Pancreas (tissue), 10 donors: ENCODE data around the gene SMCHD1. TPM values are rescaled to one million over a fixed set of nuclear protein-coding genes. Genes with fewer than 3 reads are reported as not detected.

Experiments used
- ATAC-seq, 4 donors: fragments of 200-7000 bp; cut with Tn5 transposase; one replicate each; pipeline versions ENCODE4 v1.8.0 to v1.9.1; 2020; ENCODE audit warnings: mild to moderate bottlenecking in 4 of 4, moderate library complexity in 4 of 4
- DNase-seq, 6 donors: peaks; one replicate each; pipeline ENCODE4 v3.0.0-alpha.2; 2020
- FAIRE-seq: peaks from 2 replicates; lab custom pipeline; 2012; peaks lifted over from hg19 to GRCh38; lab: Jason Lieb, UNC
- H3K27ac ChIP-seq, 4 donors: fragments of 200-600 bp; sonication (generic); 1 replicate in 3 of 4; 2 replicates in 1 of 4; pipeline versions ENCODE4 v1.5.0 to v1.8.0; 2020
- H3K27me3 ChIP-seq, 4 donors: fragments of 200-600 bp; one replicate each; pipeline ENCODE4 v1.8.0; 2021
- H3K36me3 ChIP-seq, 3 donors: fragments of 200-600 bp; sonication (generic) in 1 of 3; one replicate each; pipeline versions ENCODE4 v1.5.0 to v1.8.0; 2020 to 2021
- H3K4me1 ChIP-seq, 3 donors: fragments of 200-600 bp; one replicate each; pipeline ENCODE4 v1.8.0; 2021
- H3K4me3 ChIP-seq, 4 donors: fragments of 200-600 bp; sonication (generic) in 2 of 4; one replicate each; pipeline versions ENCODE4 v1.5.0 to v1.8.0; 2020 to 2021
- H3K9me3 ChIP-seq, 4 donors: fragments of 200-600 bp; one replicate each; pipeline ENCODE4 v1.8.0; 2021
- WGBS, 2 donors: extraction: QIAGEN DNeasy Blood & Tissue Kit; methylation state at CpG; one replicate each; pipeline ENCODE4 v1.1.7; 2013; 5-methylcytosine and 5-hydroxymethylcytosine counted together
- intact Hi-C, 3 donors: fragments of 100-400 bp; cut with DNase I; formaldehyde crosslinking; loops; one replicate each; pipeline versions ENCODE4 v1.11.1 to v1.14.2; 2022
- polyA plus RNA-seq, 2 donors: library from polyadenylated mRNA; stranded (reverse); fragments of 200-250 nt; gene quantifications; one replicate each; pipeline ENCODE4 v1.2.3, GENCODE V29; 2013
- total RNA-seq, 6 donors: library from RNA; stranded (reverse); fragmentation: NEBNext Ultra II Directional in 4 of 6; extraction: Animal tissue kit (Norgen Biotek cat#: 25700) in 4 of 6; gene quantifications; one replicate each; pipeline versions ENCODE4 v1.2.1 to v1.2.4, GENCODE V29; 2021 to 2023
- TF ChIP-seq, protein P1 (sequence below), 4 donors: fragments of 200-600 bp; sonication (generic) in 3 of 4; IDR thresholded peaks; one replicate each; pipeline versions ENCODE4 v1.5.0 to v1.8.0; 2021; ENCODE audit warnings: antibody characterized with exemption in 4 of 4
- donor health status: healthy with polysubstance abuse.
- donor health status: DM: no; HTN: no; CAD: no; lungs with moderate emphysema.
- donor health status: DM: no; HTN: no; CAD: no.
- donor health status: control.
- donor health status: control.
- donor health status: Bipolar disorder and iron deficiency.
- donor health status: DM: yes; HTN: yes; CAD: no.
- donor health status: DM: no; HTN: no; CAD: no.
- donor health status: DM: no; HTN: no; CAD: no.
- donor health status: DM: yes; HTN: yes; CAD: no.

SMCHD1 gene
- total and polyA plus RNA-seq, 8 donors, result 6.6 to 32.7 (median 25.2) TPM

- ATAC-seq (no peak), FAIRE-seq (no peak), DNase-seq (no peak)
- Histone ChIP-seq H3K4me1 (no peaks in the 10 kb centered on the region), H3K27me3 (no peaks in the 10 kb centered on the region), H3K9me3 (no peaks in the 10 kb centered on the region), H3K27ac (no peak overlapping the region), H3K36me3 (no peaks in the 10 kb centered on the region), H3K4me3 (no peak overlapping the region)
- intact Hi-C loops, result no loop called here
- TF ChIP-seq, protein P1, sequence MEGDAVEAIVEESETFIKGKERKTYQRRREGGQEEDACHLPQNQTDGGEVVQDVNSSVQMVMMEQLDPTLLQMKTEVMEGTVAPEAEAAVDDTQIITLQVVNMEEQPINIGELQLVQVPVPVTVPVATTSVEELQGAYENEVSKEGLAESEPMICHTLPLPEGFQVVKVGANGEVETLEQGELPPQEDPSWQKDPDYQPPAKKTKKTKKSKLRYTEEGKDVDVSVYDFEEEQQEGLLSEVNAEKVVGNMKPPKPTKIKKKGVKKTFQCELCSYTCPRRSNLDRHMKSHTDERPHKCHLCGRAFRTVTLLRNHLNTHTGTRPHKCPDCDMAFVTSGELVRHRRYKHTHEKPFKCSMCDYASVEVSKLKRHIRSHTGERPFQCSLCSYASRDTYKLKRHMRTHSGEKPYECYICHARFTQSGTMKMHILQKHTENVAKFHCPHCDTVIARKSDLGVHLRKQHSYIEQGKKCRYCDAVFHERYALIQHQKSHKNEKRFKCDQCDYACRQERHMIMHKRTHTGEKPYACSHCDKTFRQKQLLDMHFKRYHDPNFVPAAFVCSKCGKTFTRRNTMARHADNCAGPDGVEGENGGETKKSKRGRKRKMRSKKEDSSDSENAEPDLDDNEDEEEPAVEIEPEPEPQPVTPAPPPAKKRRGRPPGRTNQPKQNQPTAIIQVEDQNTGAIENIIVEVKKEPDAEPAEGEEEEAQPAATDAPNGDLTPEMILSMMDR (IDR thresholded peaks at IDR 0.05), result no peak
- WGBS, 2 donors, result 79 to 85% methylated on average over 1 of the region's 1 CpG
Observed at GRCh38 chr18:2651981-2652380, 3.5 kb upstream of the SMCHD1 start.

GRCh38 chr18:2653467-2653866, 2.1 kb upstream of the SMCHD1 start:
- DNase-seq (no peak), ATAC-seq (no peak), FAIRE-seq (no peak)
- no peaks in the 10 kb centered on the region for H3K9me3 ChIP-seq
- intact Hi-C loops, result no loop called here
- no peak overlapping the region for H3K4me3 ChIP-seq
- no peak overlapping the region for H3K27ac ChIP-seq
- peaks cover 0 to 5% (median 0%) of the 10 kb centered on the region in 3 donors for H3K4me1 ChIP-seq
- no peaks in the 10 kb centered on the region for H3K27me3 ChIP-seq
- TF ChIP-seq, protein P1 (IDR thresholded peaks at IDR 0.05), result no peak
- H3K36me3 ChIP-seq, result no peaks in the 10 kb centered on the region
- WGBS, 2 donors, result 83 to 89% methylated on average over 4 of the region's 4 CpGs

GRCh38 chr18:2654169-2654927, 1.2 kb upstream of the SMCHD1 start:
- H3K9me3 ChIP-seq, result no peaks in the 10 kb centered on the region
- H3K4me1 ChIP-seq, result peaks cover 0 to 9% (median 9%) of the 10 kb centered on the region in 3 donors
- WGBS, 2 donors, result 54 to 57% methylated on average over 13 of the region's 13 CpGs
- H3K27me3 ChIP-seq, result no peaks in the 10 kb centered on the region
- TF ChIP-seq, protein P1 (IDR thresholded peaks at IDR 0.05), result no peak
- intact Hi-C loops, result no loop called here
- no peak for DNase-seq
- no peak for FAIRE-seq
- peak overlapping the region in 3 of 4 donors; percentile 86 to 98 (median 97) for H3K27ac ChIP-seq
- H3K4me3 ChIP-seq, result peak overlapping the region; percentile 80 to 88 (median 86)
- H3K36me3 ChIP-seq, result no peaks in the 10 kb centered on the region
- no peak for ATAC-seq

DNA sequence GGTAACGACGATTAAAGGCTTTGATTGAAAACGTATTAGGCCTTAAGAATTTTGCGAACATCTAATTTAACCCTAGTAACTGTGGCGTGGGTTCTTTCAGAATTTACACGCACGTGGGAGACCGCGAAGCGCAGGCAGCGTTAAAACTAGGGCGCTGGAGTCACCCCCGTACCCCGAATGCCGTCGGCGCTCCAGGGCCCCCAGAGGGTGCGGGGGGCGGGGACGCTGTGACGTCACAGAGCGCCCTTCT, 673 bp upstream of the SMCHD1 start:
- H3K9me3 ChIP-seq, result no peaks in the 10 kb centered on the region
- peaks cover 0 to 14% (median 9%) of the 10 kb centered on the region in 3 donors for H3K4me1 ChIP-seq
- WGBS, 2 donors, result 1 to 2% methylated on average over 22 of the region's 22 CpGs
- intact Hi-C loops, result no loop called here
- H3K27me3 ChIP-seq, result no peaks in the 10 kb centered on the region
- no peak for FAIRE-seq
- peak overlapping the region; percentile 86 to 98 (median 93) for H3K27ac ChIP-seq
- ATAC-seq, result peak; percentile 0 to 4 (median 2)
- TF ChIP-seq, protein P1 (IDR thresholded peaks at IDR 0.05), result no peak
- DNase-seq, result no peak
- H3K36me3 ChIP-seq, result no peaks in the 10 kb centered on the region
- H3K4me3 ChIP-seq, result peak overlapping the region; percentile 80 to 88 (median 86)

- WGBS, 2 donors, result 0% methylated on average over 32 to 37 of the region's 37 CpGs
- TF ChIP-seq, protein P1 (IDR thresholded peaks at IDR 0.05), result no peak
- FAIRE-seq, result no peak
- no peak for DNase-seq
- Histone ChIP-seq H3K4me1 (peaks cover 0 to 16% (median 9%) of the 10 kb centered on the region in 3 donors), H3K9me3 (no peaks in the 10 kb centered on the region), H3K36me3 (no peaks in the 10 kb centered on the region), H3K4me3 (peak overlapping the region; percentile 80 to 88 (median 83)), H3K27ac (peak overlapping the region; percentile 86 to 98 (median 93)), H3K27me3 (no peaks in the 10 kb centered on the region)
- intact Hi-C loops, result no loop called here
- ATAC-seq, result no peak
Observed at GRCh38 chr18:2655954-2656236, 369 bp downstream of the SMCHD1 start.
